ENCODE results near the gene SIPA1. TPM values are rescaled to one million over a fixed set of nuclear protein-coding genes. Genes with fewer than 3 reads are reported as not detected.

The SIPA1 gene
- total RNA-seq, 1 experiment from 2014 or later, result 105 TPM

DNA sequence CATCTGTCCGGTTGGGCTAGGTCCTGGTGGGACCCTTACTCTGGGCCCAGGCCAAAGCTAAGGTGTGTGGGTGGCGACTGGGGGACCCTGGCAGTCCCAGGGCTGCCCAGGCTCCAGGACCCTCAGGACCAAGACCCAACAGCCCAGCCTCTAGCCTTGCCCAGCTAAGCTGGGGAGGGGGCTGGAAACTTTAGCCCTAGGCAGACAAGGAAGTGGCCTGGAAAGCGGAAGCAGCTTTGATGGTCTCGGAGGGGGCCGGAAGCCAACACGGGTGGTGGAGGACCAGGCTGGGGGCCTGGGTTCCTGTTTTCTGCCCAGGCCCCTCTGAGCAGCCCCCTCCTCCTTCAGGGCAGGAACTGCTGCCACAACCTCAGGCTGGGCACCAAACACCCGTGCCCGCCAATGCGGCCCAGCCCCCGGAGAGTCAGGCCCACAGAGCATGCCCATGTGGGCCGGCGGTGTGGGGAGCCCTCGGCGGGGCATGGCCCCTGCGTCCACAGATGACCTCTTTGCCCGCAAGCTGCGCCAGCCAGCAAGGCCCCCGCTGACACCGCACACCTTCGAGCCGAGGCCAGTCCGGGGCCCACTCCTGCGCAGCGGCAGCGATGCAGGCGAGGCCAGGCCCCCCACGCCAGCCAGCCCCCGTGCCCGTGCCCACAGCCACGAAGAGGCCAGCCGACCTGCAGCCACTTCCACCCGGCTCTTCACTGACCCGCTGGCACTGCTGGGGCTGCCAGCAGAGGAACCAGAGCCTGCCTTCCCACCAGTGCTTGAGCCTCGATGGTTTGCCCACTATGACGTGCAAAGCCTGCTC lies 2.8 kb downstream of the SIPA1 start:
- ATAC-seq (no peak), DNase-seq (ENCODE audit: low read depth, low spot score) (no peak)
- H4K20me1 ChIP-seq (ENCODE audit: insufficient read depth), result no peaks in the 10 kb centered on the region
- ChIA-PET CTCF (no interaction called here), POLR2A (no interaction called here), RAD21 (ENCODE audit: low non-redundant PET in 1 of 2, low total read pairs in 2 of 2, uncharacterized antibody in 2 of 2, unreplicated experiment in 2 of 2) (no interaction called here)
- no peak overlapping the region for H2AFZ ChIP-seq (ENCODE audit: low read depth, low read length, poor library complexity, severe bottlenecking)
- no peak overlapping the region for H3K4me3 ChIP-seq (replicated peaks in 1 of 2; ENCODE audit: low read depth in 1 of 2, low read length in 2 of 2)
- no TSS peak for BruUV-seq (replicated peaks)
- peaks cover 32 to 64% of the 10 kb centered on the region in 2 experiments for H3K4me1 ChIP-seq (ENCODE audit: control insufficient read depth in 1 of 2, insufficient read depth in 2 of 2, low read length in 2 of 2)
- peaks cover 13% of the 10 kb centered on the region; the same call in 1 of the 2 replicates for H3K79me2 ChIP-seq (ENCODE audit: insufficient read depth, low read length)
- intact Hi-C loops (cut with micrococcal nuclease), result no loop called here
- peaks cover 0 to 21% of the 10 kb centered on the region in 2 experiments; a peak in 2 of 4 replicates for H3K36me3 ChIP-seq (ENCODE audit: control insufficient read depth in 1 of 2, insufficient read depth in 2 of 2, low read length in 2 of 2)
- no peak overlapping the region for H3K9ac ChIP-seq (ENCODE audit: low read length)
- TF ChIP-seq POLR2A (IDR thresholded peaks at IDR 0.05; ENCODE audit: borderline replicate concordance, extremely low read depth, insufficient read depth, insufficient read length) (no peak), SIN3A (IDR thresholded peaks at IDR 0.05; ENCODE audit: low read depth) (no peak), TCF7L2 (IDR thresholded peaks at IDR 0.05; ENCODE audit: borderline replicate concordance, extremely low read depth, insufficient read depth, insufficient read length) (no peak), JUND (IDR thresholded peaks at IDR 0.05) (no peak)
- TF ChIP-seq, protein P1, sequence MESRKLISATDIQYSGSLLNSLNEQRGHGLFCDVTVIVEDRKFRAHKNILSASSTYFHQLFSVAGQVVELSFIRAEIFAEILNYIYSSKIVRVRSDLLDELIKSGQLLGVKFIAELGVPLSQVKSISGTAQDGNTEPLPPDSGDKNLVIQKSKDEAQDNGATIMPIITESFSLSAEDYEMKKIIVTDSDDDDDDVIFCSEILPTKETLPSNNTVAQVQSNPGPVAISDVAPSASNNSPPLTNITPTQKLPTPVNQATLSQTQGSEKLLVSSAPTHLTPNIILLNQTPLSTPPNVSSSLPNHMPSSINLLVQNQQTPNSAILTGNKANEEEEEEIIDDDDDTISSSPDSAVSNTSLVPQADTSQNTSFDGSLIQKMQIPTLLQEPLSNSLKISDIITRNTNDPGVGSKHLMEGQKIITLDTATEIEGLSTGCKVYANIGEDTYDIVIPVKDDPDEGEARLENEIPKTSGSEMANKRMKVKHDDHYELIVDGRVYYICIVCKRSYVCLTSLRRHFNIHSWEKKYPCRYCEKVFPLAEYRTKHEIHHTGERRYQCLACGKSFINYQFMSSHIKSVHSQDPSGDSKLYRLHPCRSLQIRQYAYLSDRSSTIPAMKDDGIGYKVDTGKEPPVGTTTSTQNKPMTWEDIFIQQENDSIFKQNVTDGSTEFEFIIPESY (IDR thresholded peaks at IDR 0.05; ENCODE audit: extremely low read depth, insufficient replicate concordance, low read length), result no peak
- no peaks in the 10 kb centered on the region for H3K27me3 ChIP-seq (ENCODE audit: insufficient read depth, low read length)
- H3K27ac ChIP-seq (ENCODE audit: low read depth, low read length), result no peak overlapping the region; the same call in 1 of the 2 replicates
- H3K9me3 ChIP-seq (ENCODE audit: control insufficient read depth in 1 of 2, insufficient read depth in 1 of 2, low read depth in 1 of 2, low read length in 2 of 2), result no peaks in the 10 kb centered on the region
- H3K4me2 ChIP-seq (ENCODE audit: low read length), result no peak overlapping the region
- H3K9me2 ChIP-seq (ENCODE audit: insufficient read depth), result no peaks in the 10 kb centered on the region

Data from HCT116 (cell line).